Thoracic aorta (tissue), 2 donors: ENCODE data around the gene ADARB2. TPM values are rescaled to one million over a fixed set of nuclear protein-coding genes. Genes with fewer than 3 reads are reported as not detected.
A peak's percentile ranks its signal among the peaks of the same experiment; 100 is the strongest.

ENCODE experiments used
- ATAC-seq: fragments of 150-250 bp; one replicate; pipeline ENCODE4 v1.8.0; 2017; ENCODE audit warnings: low read depth; ENCODE audit not compliant: insufficient number of reproducible peaks, low FRiP score
- DNase-seq: peaks from one replicate; pipeline ENCODE4 v3.0.0-alpha.2; 2020; ENCODE audit warnings: low spot score
- H3K27ac ChIP-seq, 2 donors: fragments of 200-600 bp; sonication (generic); 1 replicate in 1 of 2; 2 replicates in 1 of 2; pipeline ENCODE4 v1.5.1; 2016; ENCODE audit warnings: mild to moderate bottlenecking in 2 of 2, moderate library complexity in 2 of 2
- H3K27me3 ChIP-seq: fragments of 200-600 bp; sonication (generic); replicated peaks from 2 replicates; pipeline ENCODE4 v1.6.0; 2016; ENCODE audit warnings: mild to moderate bottlenecking; ENCODE audit not compliant: insufficient read depth
- H3K36me3 ChIP-seq: fragments of 200-600 bp; sonication (generic); one replicate; pipeline ENCODE4 v1.5.1; 2016
- H3K4me1 ChIP-seq, 2 donors: fragments of 200-600 bp; sonication (generic); 1 replicate in 1 of 2; 2 replicates in 1 of 2; pipeline versions ENCODE4 v1.5.1 to v1.6.0; 2016; ENCODE audit warnings: low read depth in 2 of 2, mild to moderate bottlenecking in 1 of 2; ENCODE audit not compliant: control insufficient read depth in 1 of 2
- H3K4me3 ChIP-seq: fragments of 200-600 bp; sonication (generic); 2 replicates; pipeline ENCODE4 v1.5.1; 2016; ENCODE audit warnings: mild to moderate bottlenecking
- H3K9me3 ChIP-seq: fragments of 200-600 bp; sonication (generic); 2 replicates; pipeline ENCODE4 v1.5.1; 2016
- total RNA-seq, 2 donors: library from RNA; depleted of rRNA; stranded (reverse); fragments of >200 nt; gene quantifications; one replicate each; pipeline versions ENCODE4 v1.1.0 to v1.2.3, GENCODE V29; 2016
- TF ChIP-seq, protein P1 (sequence below): fragments of 200-600 bp; sonication (generic); IDR thresholded peaks from one replicate; pipeline ENCODE4 v1.5.1; 2019; ENCODE audit warnings: antibody characterized with exemption

Gene ADARB2
- total RNA-seq, 2 donors from 2014 or later = 0.71 to 3.1 TPM

DNA sequence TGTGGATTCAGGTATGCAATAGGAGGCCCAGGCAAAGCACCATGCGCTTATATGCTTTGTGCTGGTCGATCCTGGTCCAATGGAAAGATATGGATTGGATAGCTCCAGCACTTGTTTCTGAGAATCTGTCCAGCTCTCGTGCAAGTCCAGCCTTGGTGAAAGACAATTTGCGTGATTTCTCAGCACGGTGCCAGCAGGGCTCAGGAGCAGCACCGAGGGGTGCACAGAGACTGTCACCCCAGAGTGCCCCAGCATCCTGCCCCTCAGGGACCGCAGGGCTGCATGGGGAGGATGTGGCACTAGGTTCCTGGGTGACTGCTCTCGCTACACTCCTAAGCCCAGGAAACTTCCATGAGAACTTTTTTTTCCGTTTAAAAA, 455.9 kb downstream of the ADARB2 start:
- TF ChIP-seq, protein P1, sequence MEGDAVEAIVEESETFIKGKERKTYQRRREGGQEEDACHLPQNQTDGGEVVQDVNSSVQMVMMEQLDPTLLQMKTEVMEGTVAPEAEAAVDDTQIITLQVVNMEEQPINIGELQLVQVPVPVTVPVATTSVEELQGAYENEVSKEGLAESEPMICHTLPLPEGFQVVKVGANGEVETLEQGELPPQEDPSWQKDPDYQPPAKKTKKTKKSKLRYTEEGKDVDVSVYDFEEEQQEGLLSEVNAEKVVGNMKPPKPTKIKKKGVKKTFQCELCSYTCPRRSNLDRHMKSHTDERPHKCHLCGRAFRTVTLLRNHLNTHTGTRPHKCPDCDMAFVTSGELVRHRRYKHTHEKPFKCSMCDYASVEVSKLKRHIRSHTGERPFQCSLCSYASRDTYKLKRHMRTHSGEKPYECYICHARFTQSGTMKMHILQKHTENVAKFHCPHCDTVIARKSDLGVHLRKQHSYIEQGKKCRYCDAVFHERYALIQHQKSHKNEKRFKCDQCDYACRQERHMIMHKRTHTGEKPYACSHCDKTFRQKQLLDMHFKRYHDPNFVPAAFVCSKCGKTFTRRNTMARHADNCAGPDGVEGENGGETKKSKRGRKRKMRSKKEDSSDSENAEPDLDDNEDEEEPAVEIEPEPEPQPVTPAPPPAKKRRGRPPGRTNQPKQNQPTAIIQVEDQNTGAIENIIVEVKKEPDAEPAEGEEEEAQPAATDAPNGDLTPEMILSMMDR = no peak
- ATAC-seq (no peak), DNase-seq (no peak)
- no peaks in the 10 kb centered on the region for H3K27me3 ChIP-seq
- H3K9me3 ChIP-seq = no peaks in the 10 kb centered on the region
- H3K4me3 ChIP-seq = no peak overlapping the region
- H3K4me1 ChIP-seq = peaks cover 0 to 16% of the 10 kb centered on the region in 2 donors
- no peak overlapping the region for H3K27ac ChIP-seq
- H3K36me3 ChIP-seq = no peaks in the 10 kb centered on the region

DNA sequence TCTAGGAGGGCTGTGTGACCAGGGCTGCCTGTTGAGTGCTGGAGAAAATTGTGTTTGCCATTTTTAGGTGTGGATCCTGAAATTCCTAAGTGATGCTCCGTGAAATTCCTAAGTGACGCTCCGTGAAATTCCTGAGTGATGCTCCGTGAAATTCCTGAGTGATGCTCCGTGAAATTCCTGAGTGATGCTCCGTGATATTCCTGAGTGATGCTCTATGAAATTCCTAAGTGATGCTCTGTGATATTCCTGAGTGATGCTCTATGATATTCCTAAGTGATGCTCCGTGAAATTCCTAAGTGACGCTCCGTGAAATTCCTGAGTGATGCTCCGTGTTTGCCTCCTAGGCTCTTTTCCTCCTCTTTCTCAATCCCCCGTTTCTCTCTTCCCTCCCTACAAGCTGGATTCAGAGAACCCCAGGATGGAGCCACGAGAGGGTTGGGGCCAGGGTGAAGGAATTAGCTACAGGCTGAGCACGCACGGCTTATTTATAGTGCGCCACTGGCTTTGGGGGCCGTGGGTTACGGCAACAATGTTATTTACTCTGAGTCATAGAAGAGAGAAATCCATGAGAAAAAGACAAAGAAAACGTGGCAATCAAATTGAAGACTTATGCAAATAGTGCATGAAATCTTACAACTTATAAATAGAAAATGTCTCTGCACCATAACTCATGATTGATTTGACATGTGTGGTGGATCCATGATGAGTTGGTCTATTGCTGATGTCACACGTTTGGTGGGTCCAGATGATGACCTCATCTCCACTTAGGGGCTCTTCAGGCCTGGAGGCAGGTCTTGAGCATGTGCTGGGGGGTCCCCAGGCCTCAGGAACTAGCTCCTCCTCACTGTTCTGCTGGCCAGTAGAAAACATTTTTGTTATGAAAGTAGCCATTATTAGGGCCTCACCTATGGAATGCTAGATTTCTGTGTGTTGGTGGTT, 456.6 kb downstream of the ADARB2 start:
- no peak for ATAC-seq
- H3K4me3 ChIP-seq = no peak overlapping the region
- peaks cover 0 to 11% of the 10 kb centered on the region in 2 donors for H3K4me1 ChIP-seq
- no peaks in the 10 kb centered on the region for H3K9me3 ChIP-seq
- DNase-seq = no peak
- TF ChIP-seq, protein P1 = no peak
- no peak overlapping the region for H3K27ac ChIP-seq
- no peaks in the 10 kb centered on the region for H3K27me3 ChIP-seq
- H3K36me3 ChIP-seq = no peaks in the 10 kb centered on the region

- DNase-seq (no peak), ATAC-seq (no peak)
- no peak overlapping the region for H3K27ac ChIP-seq
- no peaks in the 10 kb centered on the region for H3K27me3 ChIP-seq
- H3K4me1 ChIP-seq = peaks cover 4 to 19% of the 10 kb centered on the region in 2 donors
- no peaks in the 10 kb centered on the region for H3K9me3 ChIP-seq
- no peak overlapping the region for H3K4me3 ChIP-seq
- H3K36me3 ChIP-seq = no peaks in the 10 kb centered on the region
- TF ChIP-seq, protein P1 = no peak
Measured at GRCh38 chr10:1278306-1278705, 459.0 kb downstream of the ADARB2 start.

DNA sequence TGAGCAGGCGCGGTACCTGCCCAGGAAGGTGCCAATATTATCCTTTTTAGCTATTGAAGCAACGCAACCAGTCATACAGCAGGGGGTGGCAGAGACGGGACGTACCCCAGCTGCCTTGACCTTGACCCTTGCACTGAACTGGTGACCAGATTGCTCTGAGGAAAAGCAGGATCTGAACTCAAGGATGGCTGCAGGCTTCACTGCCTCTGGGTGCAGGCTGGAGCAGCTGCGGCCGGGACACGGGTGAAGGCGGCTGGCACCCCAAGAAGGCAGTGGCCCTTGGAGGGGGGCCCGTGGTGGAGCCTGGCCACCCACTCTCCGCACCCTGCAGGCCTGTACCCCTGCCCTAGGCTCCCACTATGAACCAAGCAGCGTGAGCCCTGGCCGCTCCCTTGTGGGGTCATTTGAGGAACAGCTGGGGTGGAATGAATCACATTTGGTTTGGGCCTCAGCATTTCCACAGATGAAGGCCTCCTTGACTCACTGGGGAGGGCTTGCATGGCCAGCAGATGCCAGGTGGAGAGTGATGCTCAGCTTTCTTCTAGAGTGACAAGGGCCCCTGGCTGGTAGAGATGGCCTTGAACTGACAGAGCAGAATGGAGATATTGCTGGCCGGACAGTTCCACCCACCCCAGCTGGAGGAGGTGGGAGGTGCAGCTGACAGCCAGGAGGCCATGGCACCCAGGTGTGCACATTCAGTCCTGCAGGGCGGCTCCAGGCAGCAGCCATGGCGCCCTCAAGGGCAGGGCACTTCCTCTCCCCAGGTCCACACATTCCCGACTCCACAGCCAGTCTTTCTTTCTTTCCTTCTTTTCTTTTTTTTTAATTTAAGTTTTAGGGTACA, 462.4 kb downstream of the ADARB2 start:
- Histone ChIP-seq H3K4me1 (peaks cover 4 to 23% of the 10 kb centered on the region in 2 donors), H3K27me3 (no peaks in the 10 kb centered on the region), H3K36me3 (no peaks in the 10 kb centered on the region), H3K4me3 (no peak overlapping the region), H3K27ac (peak overlapping the region in 1 of 2 donors; percentile 47), H3K9me3 (no peaks in the 10 kb centered on the region)
- ATAC-seq (no peak), DNase-seq (no peak)
- TF ChIP-seq, protein P1 = no peak

DNA sequence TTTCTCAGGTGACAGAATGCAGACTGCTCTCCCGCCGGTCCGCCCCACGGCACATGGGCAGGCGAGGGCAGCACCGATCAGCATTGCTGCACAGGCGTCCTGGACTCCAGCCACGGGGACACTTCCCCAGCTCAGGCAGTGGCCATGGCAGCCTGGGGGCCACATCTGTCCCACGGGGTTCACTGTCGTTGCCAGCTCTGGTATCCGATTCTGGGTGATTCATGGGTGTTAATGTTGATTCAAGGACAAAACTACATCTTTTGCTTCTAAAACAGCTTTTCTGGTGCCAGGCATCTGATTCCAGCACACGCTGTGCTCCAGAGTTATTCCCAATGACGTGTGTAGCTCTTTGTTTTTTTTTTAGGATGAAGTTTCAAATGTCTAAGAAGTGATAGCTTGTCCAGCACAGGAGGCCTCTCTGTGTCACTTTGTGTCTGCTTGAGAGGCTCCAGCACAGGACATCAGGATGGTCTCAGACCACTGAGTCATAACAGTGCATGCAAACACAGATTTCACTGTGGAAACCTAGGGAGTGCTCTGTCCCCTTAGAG, 463.1 kb downstream of the ADARB2 start:
- Histone ChIP-seq H3K4me3 (no peak overlapping the region), H3K4me1 (peaks cover 4 to 23% of the 10 kb centered on the region in 2 donors), H3K27me3 (no peaks in the 10 kb centered on the region), H3K9me3 (no peaks in the 10 kb centered on the region), H3K27ac (peak overlapping the region in 1 of 2 donors; percentile 47), H3K36me3 (no peaks in the 10 kb centered on the region)
- ATAC-seq (peak; percentile 75), DNase-seq (no peak)
- TF ChIP-seq, protein P1 = no peak
